ENCODE measurements around the gene ANO3.

Gene ANO3

DNA sequence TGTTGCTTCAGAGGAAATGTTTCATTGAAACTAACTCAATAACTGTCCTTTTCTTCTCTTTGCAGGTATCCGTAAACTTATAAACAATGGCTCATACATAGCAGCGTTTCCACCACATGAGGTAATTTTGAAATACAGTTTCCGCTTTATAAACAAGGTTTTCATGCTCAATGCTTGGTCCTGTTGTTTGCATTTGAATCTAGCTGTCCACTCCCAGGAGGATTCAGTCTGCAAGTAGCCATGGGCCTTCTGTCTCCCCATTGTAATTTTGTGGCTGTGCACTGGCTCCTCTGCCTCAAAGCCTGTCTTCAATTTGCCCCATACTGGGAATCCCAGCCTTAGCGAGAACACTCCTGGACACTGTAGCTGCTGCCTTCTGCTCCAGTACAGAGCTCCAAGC, 205.4 kb downstream of the ANO3 start:
- Histone ChIP-seq H3K27me3 (ENCODE audit: control insufficient read depth, insufficient read depth, low read length) (no peaks in the 10 kb centered on the region), H3K27ac (no peak overlapping the region), H2AFZ (no peak overlapping the region), H3K79me2 (no peaks in the 10 kb centered on the region), H3K9ac (no peak overlapping the region), H3K9me3 (ENCODE audit: control insufficient read depth, low read length) (no peaks in the 10 kb centered on the region), H3K36me3 (ENCODE audit: control insufficient read depth, insufficient read depth, low read length) (no peaks in the 10 kb centered on the region), H3K4me2 (ENCODE audit: low read length) (no peak overlapping the region), H3K4me1 (no peaks in the 10 kb centered on the region), H3K4me3 (ENCODE audit: low read depth, low read length) (no peak overlapping the region)
- TF ChIP-seq CTCF (IDR thresholded peaks at IDR 0.05), result no peak

GRCh38 chr11:26539517-26539916, 207.6 kb downstream of the ANO3 start:
- no peaks in the 10 kb centered on the region for H3K9me3 ChIP-seq (ENCODE audit: control insufficient read depth, low read length)
- H3K36me3 ChIP-seq (ENCODE audit: control insufficient read depth, insufficient read depth, low read length), result no peaks in the 10 kb centered on the region
- no peak overlapping the region for H2AFZ ChIP-seq
- H3K4me2 ChIP-seq (ENCODE audit: low read length), result no peak overlapping the region
- no peaks in the 10 kb centered on the region for H3K4me1 ChIP-seq
- no peak overlapping the region for H3K9ac ChIP-seq
- H3K27ac ChIP-seq, result no peak overlapping the region
- no peak overlapping the region for H3K4me3 ChIP-seq (ENCODE audit: low read depth, low read length)
- H3K79me2 ChIP-seq, result no peaks in the 10 kb centered on the region
- H3K27me3 ChIP-seq (ENCODE audit: control insufficient read depth, insufficient read depth, low read length), result no peaks in the 10 kb centered on the region
- no peak for TF ChIP-seq CTCF (IDR thresholded peaks at IDR 0.05)

DNA sequence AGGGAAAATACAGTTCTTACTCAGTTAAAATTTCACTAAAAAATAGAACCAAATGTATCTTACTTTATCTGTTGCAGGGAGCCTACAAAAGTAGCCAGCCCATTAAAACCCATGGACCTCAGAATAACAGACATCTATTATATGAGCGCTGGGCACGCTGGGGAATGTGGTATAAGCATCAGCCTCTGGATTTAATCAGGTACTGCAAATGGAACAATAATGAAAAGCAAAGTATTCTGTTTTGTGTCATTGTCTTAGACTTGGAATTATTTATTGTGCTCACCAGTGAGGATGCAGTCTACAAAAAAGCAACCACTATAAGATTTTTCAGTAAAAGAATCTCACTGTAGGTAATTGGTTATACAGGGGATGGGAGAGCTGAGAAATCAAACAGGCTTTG, 209.9 kb downstream of the ANO3 start:
- Histone ChIP-seq H3K36me3 (ENCODE audit: control insufficient read depth, insufficient read depth, low read length) (no peaks in the 10 kb centered on the region), H2AFZ (no peak overlapping the region), H3K9ac (no peak overlapping the region), H3K9me3 (ENCODE audit: control insufficient read depth, low read length) (no peaks in the 10 kb centered on the region), H3K4me2 (ENCODE audit: low read length) (no peak overlapping the region), H3K27me3 (ENCODE audit: control insufficient read depth, insufficient read depth, low read length) (no peaks in the 10 kb centered on the region), H3K79me2 (no peaks in the 10 kb centered on the region), H3K4me3 (ENCODE audit: low read depth, low read length) (no peak overlapping the region), H3K4me1 (no peaks in the 10 kb centered on the region), H3K27ac (no peak overlapping the region)
- TF ChIP-seq CTCF (IDR thresholded peaks at IDR 0.05), result no peak

GRCh38 chr11:26549176-26549575, 217.2 kb downstream of the ANO3 start:
- no peak for TF ChIP-seq CTCF (IDR thresholded peaks at IDR 0.05)
- H3K4me2 ChIP-seq (ENCODE audit: low read length), result no peak overlapping the region

DNA sequence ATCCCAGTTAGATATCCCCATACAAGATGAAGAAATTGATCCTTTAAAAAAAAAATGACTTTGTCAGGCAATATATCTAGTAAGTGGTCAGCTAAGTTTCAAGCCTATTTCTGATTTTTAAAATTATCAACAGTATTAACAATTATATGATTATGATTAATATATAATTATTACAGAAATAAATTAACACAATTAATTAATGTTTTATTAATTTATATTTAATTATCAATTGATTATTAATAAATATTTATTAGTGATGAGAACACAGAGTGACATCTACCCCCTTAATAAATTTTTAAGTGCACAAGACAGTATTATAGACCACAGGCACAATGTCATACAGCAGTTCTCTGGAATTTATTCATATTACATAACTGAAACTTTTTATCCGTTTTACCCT, 218.1 kb downstream of the ANO3 start:
- Histone ChIP-seq H3K9me3 (ENCODE audit: control insufficient read depth, low read length) (no peaks in the 10 kb centered on the region), H3K4me3 (ENCODE audit: low read depth, low read length) (no peak overlapping the region), H3K27ac (no peak overlapping the region), H3K27me3 (ENCODE audit: control insufficient read depth, insufficient read depth, low read length) (no peaks in the 10 kb centered on the region), H3K36me3 (ENCODE audit: control insufficient read depth, insufficient read depth, low read length) (no peaks in the 10 kb centered on the region), H3K4me1 (no peaks in the 10 kb centered on the region), H2AFZ (no peak overlapping the region), H3K79me2 (no peaks in the 10 kb centered on the region), H3K4me2 (ENCODE audit: low read length) (no peak overlapping the region), H3K9ac (no peak overlapping the region)
- TF ChIP-seq CTCF (IDR thresholded peaks at IDR 0.05), result no peak

More at GRCh38 chr11:26549176-26549575, 217.2 kb downstream of the ANO3 start:
- Histone ChIP-seq H3K4me3 (ENCODE audit: low read depth, low read length) (no peak overlapping the region), H2AFZ (no peak overlapping the region), H3K36me3 (ENCODE audit: control insufficient read depth, insufficient read depth, low read length) (no peaks in the 10 kb centered on the region), H3K79me2 (no peaks in the 10 kb centered on the region), H3K27me3 (ENCODE audit: control insufficient read depth, insufficient read depth, low read length) (no peaks in the 10 kb centered on the region), H3K27ac (no peak overlapping the region), H3K9me3 (ENCODE audit: control insufficient read depth, low read length) (no peaks in the 10 kb centered on the region), H3K4me1 (no peaks in the 10 kb centered on the region), H3K9ac (no peak overlapping the region)
